ENCODE results near the gene ENTPD2. TPM values are rescaled to one million over a fixed set of nuclear protein-coding genes. Genes with fewer than 3 reads are reported as not detected.
"Not testable (repeated sequence)": the region's sequence is repeated elsewhere in the genome, so short reads cannot be mapped to it uniquely, and the experiment has no call there.

ENTPD2 gene
- total RNA-seq, 2 experiments from 2014 or later, result not detected

- ChIA-PET POLR2A (interaction anchor here (0.7 kb wide), 1 partner anchor 50 kb away, joined by 9 read pairs; no protein-coding TSS in a partner anchor), CTCF (interaction anchor here (0.7 to 2.4 kb wide), 5 partner anchors 8 to 21 kb away, joined by 3 to 17 read pairs (median 8); no protein-coding TSS in a partner anchor)
Measured at GRCh38 chr9:137042751-137043727, 10.8 kb downstream of the ENTPD2 start.

DNA sequence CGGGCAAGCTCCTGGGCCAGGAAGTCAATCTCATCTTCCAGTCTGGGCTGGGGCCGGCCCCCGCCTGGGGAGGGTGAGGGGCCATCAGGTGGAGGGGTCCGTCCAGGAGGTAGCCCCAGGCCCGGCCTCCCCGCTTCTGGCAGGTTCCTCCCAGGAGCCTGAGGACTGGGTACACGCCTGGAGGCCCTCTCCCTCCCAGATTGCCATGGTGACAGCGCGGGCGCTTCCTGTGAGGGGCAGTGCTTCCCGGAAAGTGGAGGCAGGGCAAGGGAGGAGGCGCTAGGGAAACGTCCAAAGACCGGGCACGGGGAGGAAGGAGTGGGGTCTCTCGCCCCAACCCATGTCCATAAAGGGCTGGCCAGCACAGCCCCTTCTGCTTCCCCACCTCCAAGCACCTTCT lies 12.7 kb downstream of the ENTPD2 start:
- ChIA-PET CTCF (no interaction called here), POLR2A (no interaction called here)

- POLR2A ChIA-PET, result no interaction called here
- CTCF ChIA-PET, result interaction anchor here (1.0 to 7.5 kb wide), 2 partner anchors 7 to 34 kb away, joined by 3 to 43 read pairs; partner anchors contain the start of gene NPDC1
Measured at GRCh38 chr9:137040568-137040967, 13.3 kb downstream of the ENTPD2 start.

- CTCF ChIA-PET, result interaction anchor here (1.0 to 7.5 kb wide), 4 partner anchors 8 to 35 kb away, joined by 3 to 43 read pairs (median 7); partner anchors contain the start of gene NPDC1
- POLR2A ChIA-PET, result interaction anchor here (0.8 kb wide), 1 partner anchor 9 kb away, joined by 3 read pairs; no protein-coding TSS in a partner anchor
Measured at GRCh38 chr9:137039611-137040366, 14.1 kb downstream of the ENTPD2 start.

- CTCF ChIA-PET, result interaction anchor here (1.0 to 7.5 kb wide), 4 partner anchors 9 to 28 kb away, joined by 3 to 43 read pairs (median 7); partner anchors contain the start of gene NPDC1
- POLR2A ChIA-PET, result no interaction called here
Measured at GRCh38 chr9:137038916-137039315, 14.9 kb downstream of the ENTPD2 start.

GRCh38 chr9:137037483-137037882 lies 16.4 kb downstream of the ENTPD2 start:
- CTCF ChIA-PET, result interaction anchor here (1.3 to 7.5 kb wide), 3 partner anchors 9 to 92 kb away, joined by 4 to 46 read pairs (median 43); partner anchors contain the start of genes ABCA2, C8G, FBXW5 and NPDC1
- POLR2A ChIA-PET, result interaction anchor here (0.7 kb wide), 1 partner anchor 279 kb away, joined by 3 read pairs; no protein-coding TSS in a partner anchor

- POLR2A ChIA-PET, result no interaction called here
- CTCF ChIA-PET, result interaction anchor here (1.3 to 7.5 kb wide), 3 partner anchors 8 to 91 kb away, joined by 4 to 46 read pairs (median 43); partner anchors contain the start of genes ABCA2, C8G, FBXW5 and NPDC1
Measured at GRCh38 chr9:137037035-137037434, 16.8 kb downstream of the ENTPD2 start.

DNA sequence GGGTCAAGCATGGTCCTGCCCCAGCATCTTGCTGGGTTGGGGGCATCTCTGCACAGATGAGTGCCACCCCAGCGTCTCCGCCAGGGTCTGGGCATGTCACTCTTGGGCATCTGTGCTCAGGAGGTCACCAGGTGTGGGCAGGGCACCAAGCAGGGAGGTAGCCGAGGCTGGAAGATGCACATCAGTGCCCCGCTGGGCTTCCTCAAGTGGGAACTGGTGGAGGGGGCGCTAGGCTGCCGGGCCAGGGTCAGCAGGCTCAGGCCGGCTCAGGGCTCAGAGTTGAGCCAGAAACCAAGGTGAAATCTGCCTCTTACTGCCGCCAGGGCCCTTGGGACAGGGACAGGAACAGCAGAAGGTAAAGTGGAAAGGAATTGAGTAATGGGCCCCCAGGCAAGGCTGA lies 17.9 kb downstream of the ENTPD2 start:
- ChIA-PET POLR2A (no interaction called here), CTCF (interaction anchor here (0.6 to 7.5 kb wide), 28 partner anchors 8 to 249 kb away, joined by 3 to 46 read pairs (median 10); partner anchors contain the start of genes AJM1, C8G, CLIC3 and ENTPD2)

DNA sequence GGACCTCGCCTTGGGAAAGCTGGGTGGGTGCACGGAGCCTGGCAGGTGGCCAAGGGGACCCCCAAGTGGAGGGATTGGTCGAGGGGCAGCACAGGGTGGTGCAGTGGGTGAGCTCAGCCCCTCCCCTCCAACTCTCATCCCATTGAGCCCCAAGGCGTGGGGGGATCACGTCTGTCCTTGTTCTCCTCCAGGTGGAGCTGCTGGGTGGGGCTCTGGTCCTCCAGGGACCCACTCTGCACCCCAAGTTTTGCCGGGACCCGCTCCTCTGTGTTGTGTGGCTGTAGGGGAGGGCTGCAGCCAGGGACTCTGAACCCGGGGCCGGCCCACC lies 18.4 kb downstream of the ENTPD2 start:
- ChIA-PET CTCF (interaction anchor here (0.6 to 7.5 kb wide), 45 partner anchors 9 to 440 kb away, joined by 3 to 46 read pairs (median 4); partner anchors contain the start of genes AJM1, C8G, CLIC3 and ENTPD2), POLR2A (interaction anchor here (0.7 to 1.5 kb wide), 9 partner anchors 9 to 227 kb away, joined by 3 to 8 read pairs (median 5); partner anchors contain the start of genes AJM1, NPDC1 and SAPCD2)

- CTCF ChIA-PET, result interaction anchor here (0.5 to 7.5 kb wide), 53 partner anchors 9 to 440 kb away, joined by 3 to 46 read pairs (median 4); partner anchors contain the start of genes AJM1, ANAPC2, C8G and CLIC3
Measured at GRCh38 chr9:137034709-137035506, 19.0 kb downstream of the ENTPD2 start.

GRCh38 chr9:137034039-137034708 lies 19.7 kb downstream of the ENTPD2 start:
- ChIA-PET CTCF (interaction anchor here (0.5 to 7.5 kb wide), 32 partner anchors 8 to 247 kb away, joined by 3 to 46 read pairs (median 8); partner anchors contain the start of genes AJM1, ANAPC2, C8G and CLIC3), POLR2A (interaction anchor here (0.5 to 1.5 kb wide), 7 partner anchors 11 to 542 kb away, joined by 3 to 8 read pairs (median 5); partner anchors contain the start of genes AJM1 and NPDC1)

More at GRCh38 chr9:137034709-137035506, 19.0 kb downstream of the ENTPD2 start:
- POLR2A ChIA-PET, result interaction anchor here (0.5 to 1.5 kb wide), 12 partner anchors 10 to 542 kb away, joined by 3 to 8 read pairs (median 4); partner anchors contain the start of genes AJM1, NPDC1 and SAPCD2

DNA sequence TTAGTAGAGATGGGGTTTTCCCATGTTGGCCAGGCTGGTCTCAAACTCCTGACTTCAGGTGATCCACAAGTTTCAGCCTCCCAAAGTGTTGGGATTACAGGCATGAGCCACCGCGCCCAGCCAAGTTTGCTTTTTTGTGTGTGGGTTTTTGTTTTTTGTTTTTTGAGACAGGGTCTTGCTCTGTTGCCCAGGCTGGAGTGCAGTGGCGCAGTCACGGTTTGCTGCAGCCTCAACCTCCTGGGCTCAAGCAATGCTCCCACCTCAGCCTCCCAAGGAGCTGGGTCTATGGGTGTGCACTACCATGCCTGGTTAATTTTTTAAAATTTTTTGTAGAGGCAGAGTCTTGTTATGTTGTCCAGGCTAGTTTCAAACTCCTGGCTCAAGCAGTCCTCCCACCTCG lies 20.4 kb downstream of the ENTPD2 start:
- POLR2A ChIA-PET, result not testable (repeated sequence)
- CTCF ChIA-PET, result interaction anchor here (0.6 to 7.5 kb wide), 7 partner anchors 15 to 247 kb away, joined by 5 to 46 read pairs (median 18); partner anchors contain the start of genes C8G, ENTPD2, FBXW5 and NPDC1

DNA sequence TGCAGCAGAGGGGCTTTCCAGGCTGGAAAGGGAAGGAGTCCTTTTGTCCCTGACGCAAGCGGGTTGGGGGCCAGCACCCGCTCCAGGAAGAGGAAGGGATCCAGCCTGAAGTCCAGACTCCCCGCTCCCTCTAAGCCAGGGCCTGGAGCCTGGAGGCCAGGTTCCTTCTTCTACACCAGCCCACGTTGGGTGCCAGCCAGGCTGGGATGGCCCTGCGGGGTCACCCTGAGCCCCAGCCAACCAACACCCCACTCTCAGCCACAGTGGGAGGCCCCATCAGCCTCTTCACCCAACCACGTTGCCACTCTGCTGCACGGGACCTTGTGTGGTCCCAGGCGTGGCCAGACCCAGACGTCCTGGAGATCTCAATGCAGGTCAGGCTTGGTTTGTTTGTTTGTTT lies 21.0 kb downstream of the ENTPD2 start:
- POLR2A ChIA-PET, result no interaction called here

DNA sequence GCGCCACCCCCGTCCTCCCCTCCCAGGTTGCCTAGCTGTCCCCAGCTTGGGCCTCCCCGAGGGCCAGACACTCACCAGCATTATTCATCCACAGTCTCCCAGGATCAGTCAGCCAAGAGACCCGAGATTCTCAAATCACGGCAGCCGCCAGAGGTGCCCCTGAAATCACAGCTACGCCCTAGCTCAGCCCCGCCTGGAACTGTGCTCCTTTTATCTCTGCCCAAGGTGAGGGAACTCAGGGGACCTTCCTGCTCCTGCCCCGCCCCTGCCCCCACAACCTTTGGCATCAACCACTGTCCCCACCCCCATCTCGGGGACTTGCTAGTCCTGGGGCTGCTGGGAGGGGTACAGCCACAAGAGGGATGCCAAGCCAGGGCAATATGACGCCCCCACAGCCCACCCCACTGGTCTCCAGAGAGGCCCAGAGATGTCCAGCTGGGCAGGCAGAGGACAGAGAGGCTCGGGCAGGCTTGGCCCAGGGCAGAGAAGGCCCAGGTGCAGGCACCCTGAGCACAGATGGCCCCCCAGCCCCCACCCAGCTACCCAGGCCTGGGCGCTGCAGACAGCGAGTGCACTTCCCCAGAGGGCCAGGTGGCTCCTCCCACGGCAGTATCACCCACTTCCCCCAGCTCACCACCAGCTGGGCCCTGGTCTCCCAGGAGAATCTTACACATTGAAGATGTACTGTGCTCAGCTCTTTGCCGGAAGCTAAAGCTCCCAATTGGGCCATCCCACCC lies 21.8 kb downstream of the ENTPD2 start, which contains the start of gene FUT7:
Gene FUT7 (minus strand): TSS at position 185 of the 737 bp plus-strand sequence. CDS start 97 bp downstream, at position 88.
- ChIA-PET POLR2A (interaction anchor here (1.2 kb wide), 1 partner anchor 150 kb away, joined by 3 read pairs; no protein-coding TSS in a partner anchor), CTCF (interaction anchor here (0.6 to 2.1 kb wide), 11 partner anchors 13 to 245 kb away, joined by 3 to 10 read pairs (median 4); partner anchors contain the start of gene AJM1)

More for the DNA sequence above, 21.0 kb downstream of the ENTPD2 start:
- CTCF ChIA-PET, result interaction anchor here (1.0 to 7.5 kb wide), 7 partner anchors 14 to 245 kb away, joined by 3 to 43 read pairs (median 4); partner anchors contain the start of genes ENTPD2 and NPDC1

DNA sequence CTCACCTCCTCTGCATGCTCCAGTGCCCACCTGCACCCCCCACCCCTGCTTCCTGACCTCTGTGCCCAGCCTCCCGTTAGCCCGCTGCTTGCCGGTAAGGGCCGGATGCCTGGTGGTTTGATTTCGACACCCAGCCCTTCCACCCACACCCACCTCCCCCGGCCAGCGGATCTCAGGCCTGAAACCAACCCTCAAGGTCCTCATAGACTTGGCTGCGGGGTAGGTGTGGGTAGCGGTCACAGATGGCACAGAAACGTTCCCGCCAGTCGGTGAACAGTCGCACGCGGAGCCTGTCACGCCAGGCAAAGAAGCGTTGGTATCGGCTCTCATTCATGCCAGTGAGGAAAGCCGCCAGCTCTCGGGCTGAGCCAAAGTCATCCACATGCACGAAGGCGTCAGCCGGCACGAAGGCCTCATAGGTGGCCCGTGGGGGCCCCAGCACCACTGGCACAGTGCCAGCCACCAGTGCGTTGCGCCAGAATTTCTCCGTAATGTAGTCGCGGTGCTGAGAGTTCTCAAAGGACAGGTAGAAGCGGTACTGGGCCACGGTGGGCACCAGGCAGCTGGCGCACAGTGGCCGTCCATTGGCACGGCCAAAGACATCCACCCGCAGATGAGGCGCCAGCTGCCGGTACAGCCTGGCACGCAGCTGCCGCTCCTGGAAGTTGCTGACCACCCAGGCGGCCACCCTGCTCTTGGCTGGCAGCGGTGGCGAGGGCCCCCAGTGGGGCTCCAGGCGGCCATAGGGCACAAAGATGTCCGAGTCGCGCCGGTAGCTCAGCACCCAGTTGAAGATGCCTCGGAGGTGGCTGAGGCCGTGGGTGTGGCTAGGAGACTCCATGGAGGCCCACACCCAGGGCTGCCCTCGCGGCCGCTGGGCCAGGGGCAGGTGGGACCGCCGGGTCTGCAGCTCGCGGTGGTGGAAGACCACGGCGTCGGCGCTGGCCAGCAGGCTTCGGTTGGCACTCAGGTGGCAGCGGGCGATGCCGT lies 23.0 kb downstream of the ENTPD2 start:
- ChIA-PET POLR2A (no interaction called here), CTCF (interaction anchor here (0.9 to 3.6 kb wide), 20 partner anchors 14 to 243 kb away, joined by 3 to 30 read pairs (median 5); partner anchors contain the start of gene AJM1)
